Activated CD8-positive, alpha-beta memory T cell treated with anti-CD3 and anti-CD28 coated beads, Interleukin-2, amount 50 U/mL, for 1 hour (primary cell): ENCODE results near the gene DCP1B.

Source experiments
- DNase-seq: peaks from one replicate; pipeline ENCODE4 v3.0.0-alpha.2; 2020; ENCODE audit errors: extremely low read depth

Gene DCP1B

DNA sequence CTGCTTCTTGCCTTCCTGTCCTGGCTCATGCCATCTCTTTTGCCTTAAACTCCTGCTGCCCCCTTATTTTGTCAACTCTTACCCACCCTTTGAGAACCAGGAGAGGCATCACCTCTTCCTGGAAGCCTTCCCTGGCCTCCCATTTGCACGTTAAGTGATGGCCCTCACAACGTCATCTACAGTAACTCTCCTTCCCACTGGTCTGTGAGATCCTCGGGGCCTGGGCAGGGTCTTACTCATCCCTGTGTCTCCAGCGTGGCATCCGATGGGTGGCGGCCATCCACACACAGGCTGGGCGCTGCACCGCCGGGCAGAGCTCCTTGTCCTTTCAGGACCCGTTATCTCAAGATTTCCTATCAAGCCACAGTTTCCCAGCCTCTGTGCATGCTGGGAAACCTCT, 69.0 kb downstream of the DCP1B start:
- no peak for DNase-seq

DNA sequence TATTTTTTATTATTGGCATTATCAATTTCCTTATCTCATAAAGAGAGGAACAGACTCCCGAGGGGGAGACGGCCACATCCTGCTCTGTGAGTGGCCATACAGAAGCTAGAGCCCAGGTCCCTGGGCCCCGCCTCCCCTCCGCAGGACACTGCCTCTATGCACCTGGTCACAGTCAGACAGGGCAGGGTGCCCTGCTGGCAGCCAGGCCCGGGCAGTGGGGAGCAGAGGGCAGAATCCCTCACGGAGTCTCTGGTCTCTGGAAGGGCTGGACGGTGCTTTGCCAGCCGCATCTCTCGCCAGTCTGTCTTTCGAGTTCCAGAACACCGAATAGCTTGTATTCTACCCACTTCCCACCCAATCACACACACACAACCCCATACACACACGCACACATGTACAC, 69.4 kb downstream of the DCP1B start:
- DNase-seq = no peak

DNA sequence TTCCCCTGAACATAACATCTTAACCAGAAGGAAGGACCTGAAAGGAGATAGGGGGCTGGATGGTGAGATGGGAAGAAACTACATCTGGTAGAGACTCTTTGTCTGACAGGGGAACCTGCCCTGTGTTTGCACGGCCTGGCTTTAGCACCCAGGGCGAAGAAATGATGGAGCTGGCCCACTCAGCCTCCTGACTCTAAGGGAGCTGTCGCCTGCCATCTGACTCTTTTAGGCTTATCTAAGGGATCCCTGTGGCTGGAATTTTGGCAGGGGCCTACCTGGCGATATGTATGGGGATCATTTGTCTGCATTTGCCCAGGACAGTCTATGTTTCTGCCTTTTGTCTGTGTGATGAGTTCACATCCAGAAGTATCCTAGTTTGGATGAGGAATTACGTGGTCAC, 70.2 kb downstream of the DCP1B start:
- DNase-seq = no peak

DNA sequence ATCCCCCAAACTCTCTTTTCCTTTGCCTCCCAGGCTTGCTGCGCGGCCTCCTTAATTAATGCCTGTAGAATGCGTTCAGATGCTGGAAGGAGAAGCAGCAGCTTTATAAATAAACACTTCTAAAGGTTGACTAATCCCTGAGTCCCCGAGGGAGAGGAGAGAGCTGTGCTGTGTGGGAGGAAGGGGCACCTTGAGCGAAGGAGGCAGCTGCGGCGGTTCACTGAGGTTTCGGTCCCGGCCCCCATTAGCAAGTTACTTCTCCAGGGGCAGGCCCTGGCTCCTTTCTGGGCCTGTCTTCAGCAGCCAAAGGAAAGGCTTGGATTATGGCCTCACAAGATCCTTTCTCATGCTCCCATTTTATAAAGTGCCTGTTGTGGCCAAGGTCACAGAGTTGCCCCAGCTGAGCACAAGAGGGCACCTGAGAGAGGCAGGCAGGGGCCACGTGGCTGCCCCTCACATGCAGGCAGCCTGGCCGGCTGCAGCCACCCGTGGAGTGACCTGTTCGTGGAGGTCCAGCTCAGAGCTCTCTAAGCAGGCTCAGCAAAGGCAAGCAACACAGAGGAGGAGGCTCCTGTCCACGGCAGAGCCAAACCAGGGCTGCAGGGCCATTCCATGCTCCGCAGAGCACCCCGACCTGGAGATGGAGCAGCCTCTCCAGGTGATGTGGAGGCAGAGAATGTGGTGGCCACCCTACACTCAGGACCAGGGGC, 70.8 kb downstream of the DCP1B start:
- no peak for DNase-seq

DNA sequence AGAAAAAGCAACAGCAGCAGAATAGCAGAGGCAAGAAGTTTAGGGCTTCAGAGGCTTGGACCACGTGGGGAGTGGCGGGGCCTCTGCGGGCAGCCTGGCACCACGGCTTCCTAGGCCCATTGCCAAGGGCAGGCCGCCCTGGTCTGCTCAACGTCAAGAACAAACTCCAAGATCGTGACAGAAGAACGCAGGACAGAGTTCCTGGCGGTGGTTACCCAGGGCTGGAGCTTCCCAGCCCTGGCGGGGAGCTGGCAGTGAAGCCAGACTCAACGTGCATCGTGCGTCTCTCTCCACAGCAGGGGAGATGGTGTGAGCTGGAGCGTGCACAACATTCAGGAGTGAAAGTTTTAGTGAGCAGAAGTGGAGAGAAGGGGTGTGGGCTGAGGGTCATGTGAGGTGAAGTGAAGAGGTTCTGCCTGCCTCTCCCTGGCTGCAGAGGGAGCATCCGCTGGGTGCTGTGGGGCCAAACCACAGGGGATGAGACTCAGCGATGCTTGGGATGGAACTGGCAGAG, 71.9 kb downstream of the DCP1B start:
- DNase-seq = no peak

- DNase-seq = no peak
Measured at GRCh38 chr12:1931642-1932041, 72.6 kb downstream of the DCP1B start.

DNA sequence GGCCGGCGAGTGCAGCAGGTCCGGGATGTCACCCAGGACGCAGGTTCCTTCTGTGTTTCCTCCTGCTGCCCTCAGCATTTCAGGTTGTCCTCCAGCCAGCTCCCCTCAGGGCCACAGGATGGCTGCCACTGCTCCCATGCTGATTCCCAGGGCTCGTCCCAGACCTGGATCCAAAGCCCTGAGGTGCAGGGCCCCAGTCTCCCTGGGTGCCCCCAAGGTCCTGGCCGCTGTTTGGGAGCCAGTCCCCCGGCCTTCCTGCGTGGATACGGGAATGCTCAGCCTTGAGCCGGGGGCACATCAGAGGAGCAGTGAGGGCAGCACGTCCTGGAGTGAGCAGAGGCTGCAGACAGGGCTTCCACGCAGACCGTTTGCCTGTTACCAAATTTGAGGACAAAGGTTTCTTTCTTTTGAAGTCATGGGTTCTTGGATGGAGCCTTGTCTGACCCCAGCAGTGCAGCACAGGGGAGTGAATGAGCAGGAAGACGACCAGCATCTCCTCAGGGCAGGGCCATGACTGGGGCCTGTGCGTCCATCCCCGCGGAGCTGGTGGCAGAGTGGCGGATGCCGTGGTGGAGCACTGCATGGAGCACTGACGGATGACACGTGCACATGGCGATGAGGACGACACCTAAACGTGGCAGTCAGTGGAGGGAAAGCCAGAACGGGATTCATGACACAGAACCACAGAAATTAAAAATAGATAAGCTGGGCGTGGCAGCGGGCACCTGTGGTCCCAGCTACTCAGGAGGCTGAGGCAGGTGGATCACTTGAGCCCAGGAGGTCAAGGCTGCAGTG, 73.3 kb downstream of the DCP1B start:
- no peak for DNase-seq

DNA sequence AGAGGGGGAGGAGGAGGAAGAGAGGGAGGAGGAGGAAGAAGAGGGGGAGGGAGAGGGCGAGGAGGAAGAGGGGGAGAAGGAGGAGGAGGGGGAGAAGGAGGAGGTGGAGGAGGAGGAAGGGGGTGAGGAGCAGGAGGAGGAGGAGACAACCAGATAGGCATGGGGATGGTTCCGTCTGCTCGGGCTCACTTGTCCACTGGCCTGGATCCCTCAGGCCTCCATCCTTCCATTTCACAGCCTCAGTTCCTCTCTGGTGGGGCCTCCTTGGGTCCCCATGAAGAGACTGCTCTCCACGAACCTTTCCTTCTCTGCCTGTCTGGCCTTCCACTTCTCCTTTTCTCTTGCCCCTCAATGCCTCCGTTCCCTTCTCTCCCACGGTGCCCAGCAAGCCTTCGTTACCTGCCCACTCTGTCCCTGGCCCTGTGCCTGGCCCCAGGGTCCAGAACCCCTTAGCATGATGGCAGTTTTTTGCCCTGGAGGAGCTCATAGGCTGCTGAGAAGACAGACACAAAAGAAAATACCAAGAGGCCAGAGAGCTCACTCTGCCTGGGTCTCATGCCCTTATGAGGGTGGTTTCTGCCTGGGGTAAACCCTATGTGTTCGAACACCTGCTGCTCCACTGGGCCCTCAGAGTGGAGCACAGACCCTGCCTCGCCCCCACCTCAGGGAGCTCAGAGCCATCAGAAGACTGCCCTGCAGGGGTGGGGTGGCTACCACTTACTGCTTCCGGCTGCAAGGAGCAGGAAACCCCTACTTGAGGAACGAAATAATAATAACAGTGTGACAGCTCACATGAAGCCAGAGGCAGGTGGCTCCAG, 74.1 kb downstream of the DCP1B start:
- DNase-seq = no peak

DNA sequence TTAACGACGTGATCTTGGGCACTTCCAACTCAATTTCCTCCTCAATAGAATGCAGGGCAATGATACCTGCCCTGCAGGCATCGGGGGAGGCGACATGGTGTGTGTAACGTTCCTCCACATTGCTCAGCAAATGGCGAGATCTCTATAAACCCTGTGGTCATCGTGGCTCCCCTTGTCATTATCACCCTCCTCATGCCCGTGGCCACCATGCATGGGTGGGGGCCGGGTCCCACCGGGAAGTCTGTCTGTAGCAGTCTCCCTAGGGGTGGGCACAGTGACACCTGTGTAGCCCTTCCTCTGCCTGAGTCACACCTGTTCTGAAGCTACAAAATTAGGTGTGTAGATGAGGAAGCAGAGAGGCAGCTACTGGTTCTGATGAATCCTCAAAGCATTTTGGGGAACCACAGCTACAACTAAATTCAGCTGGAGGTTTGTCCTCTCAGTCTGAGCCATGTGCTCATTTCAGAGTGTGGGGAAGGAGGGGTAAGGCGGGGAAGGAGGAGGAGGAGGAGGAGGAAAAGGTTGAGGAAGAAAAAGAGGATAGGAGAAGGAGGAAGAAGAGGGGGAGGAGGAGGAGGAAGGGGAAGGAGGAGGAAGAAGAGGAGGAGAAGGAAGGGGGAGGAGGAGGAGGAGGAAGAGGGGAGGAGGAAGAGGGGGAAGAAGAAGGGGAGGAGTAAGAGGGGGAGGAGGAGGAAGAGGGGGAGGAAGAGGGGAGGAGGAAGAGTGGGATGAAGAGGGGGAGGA, 74.8 kb downstream of the DCP1B start:
- no peak for DNase-seq

DNA sequence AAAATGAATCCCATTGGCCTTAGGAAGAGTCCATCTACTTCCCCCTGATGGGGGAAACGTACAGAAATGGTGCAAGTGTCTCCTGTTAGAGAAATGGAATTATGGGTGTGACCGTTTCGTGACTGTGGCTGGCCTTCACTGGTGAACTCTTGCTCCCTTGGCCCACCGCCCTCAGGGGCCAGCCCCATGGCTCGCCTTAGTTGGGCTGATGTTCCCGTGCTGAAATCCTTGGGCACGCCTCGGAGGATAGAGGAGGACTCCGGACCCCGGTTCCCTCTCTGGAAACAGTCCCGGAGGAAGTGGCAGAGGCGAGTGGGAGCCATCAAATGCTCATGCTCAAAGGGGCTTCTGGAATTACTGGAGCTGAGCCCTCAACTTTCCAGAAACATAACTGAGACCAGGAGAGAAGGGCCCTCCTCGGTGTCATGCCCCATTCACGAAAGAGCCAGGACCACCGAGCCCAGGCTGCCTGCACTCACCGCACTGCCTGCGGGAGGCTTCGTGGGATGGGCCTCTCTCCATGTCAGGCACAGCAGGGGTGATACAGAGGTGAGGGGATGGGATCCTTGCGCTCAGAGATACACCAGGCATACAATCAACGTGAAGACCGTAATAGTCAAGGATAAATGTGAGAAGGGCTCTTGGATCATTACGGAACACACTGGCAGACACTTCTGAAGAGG, 75.7 kb downstream of the DCP1B start:
- DNase-seq = no peak

DNA sequence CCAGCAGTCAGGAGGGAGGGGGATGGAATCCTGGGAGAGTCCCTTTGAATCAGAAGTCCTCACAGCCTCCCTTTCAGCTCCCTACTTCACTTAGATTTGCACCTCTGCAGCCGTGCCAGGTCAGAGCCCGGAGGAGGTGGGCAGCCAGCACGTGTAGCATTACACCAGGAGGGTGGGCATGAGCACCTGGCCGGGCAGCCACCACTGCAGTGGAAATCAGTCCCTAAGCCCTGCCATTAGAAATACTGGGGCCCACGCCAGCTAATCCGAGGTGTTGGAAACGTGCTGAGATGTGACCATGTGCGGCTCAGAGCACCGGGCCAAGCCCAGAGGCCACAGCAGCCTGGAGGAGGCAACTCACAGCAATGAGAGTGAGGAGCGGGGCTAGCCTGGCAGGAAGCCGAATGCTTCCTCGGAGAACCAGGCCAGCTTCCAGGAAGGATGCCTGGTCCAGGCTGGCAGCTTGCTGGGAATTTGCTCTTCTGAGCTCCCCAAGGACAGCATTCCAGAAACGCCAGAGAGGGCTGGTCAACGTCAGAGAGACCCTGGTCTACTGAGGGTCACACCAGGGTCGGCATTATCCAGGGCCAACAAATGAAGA, 76.4 kb downstream of the DCP1B start:
- no peak for DNase-seq

GRCh38 chr12:1927051-1927680, 77.1 kb downstream of the DCP1B start:
- DNase-seq = no peak

DNA sequence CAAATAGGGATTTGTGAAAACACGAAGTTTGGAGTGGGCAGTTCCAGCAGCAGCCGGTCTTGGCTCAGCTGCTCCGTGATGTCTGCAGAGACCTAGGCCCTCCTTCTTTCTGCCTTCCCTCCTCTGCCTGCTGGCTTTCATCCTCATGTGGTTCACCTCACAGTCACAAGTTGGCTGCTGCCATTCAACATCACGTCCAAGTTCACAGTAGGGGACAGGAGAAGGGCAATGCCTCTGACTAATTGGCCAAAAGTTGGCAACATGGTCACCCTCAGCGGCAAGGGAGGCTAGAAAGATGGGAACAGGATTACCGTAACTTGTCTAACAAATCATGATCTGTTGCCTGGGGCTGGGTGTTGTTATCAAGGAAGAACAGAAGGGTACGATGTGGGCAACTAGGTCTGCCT, 78.0 kb downstream of the DCP1B start:
- no peak for DNase-seq

GRCh38 chr12:1925684-1926006, 78.6 kb downstream of the DCP1B start:
- DNase-seq = no peak

DNA sequence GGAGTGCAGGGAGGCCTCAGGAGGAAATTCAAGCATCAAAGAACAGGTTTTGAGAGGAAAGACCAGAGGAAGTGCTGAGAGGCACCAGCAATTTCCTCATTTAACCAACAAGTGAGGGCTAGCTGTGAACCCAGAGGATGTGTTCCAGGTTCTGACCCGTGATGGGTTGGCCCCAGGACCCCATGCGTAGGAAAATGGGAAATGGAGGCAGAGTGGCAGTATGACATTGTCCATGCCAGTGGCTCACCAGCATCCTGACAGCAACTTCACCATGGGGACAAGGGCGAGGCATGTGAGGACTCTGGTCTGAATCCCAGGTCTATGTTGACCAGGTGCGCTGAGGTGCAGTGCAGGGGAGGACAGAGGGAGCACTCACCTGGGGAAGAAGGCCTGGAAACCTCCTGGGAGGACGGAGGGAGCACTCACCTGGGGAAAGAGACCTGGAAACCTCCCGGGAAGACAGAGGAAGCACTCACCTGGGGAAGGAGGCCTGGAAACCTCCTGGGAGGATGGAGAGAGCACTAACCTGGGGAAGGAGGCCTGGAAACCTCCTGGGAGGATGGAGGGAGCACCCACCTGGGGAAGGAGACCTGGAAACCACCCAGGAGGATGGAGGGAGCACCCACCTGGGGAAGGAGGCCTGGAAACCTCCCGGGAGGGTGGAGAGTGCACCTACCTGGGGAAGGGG, 79.1 kb downstream of the DCP1B start:
- DNase-seq = no peak

GRCh38 chr12:1922985-1923384, 81.3 kb downstream of the DCP1B start:
- DNase-seq = no peak

DNA sequence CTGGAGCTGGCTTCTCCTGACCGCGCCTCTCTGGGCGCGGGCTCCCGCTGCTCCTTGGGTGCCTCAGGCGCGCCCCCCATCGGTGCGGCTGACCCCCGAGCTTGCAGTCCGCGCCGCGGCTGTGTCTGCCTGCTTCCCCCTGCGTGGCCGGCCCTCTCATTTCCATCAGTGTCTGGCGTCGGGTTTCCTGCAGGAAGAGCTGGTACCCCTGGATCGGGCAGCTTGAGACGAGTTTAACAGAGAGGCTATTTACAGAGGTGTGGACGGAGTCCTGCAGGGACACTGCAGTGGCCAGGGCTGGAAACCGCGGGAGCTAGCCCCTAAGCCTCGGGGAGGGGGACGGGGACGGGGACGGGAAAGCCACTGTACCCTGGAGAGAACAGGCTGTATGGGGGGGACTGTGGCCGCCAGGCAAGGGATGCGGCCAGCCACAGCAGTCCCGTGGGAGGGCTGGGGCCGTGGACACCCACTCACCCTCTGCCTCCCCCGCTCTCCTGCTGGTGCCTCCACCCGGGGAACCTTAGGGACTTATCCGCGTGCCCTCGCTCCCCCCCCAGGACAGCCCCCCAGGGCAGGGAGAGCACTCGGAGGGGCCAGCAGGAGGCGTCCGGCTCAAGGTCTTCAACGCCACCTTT, 82.1 kb downstream of the DCP1B start:
- no peak for DNase-seq

- no peak for DNase-seq
Measured at GRCh38 chr12:1920971-1921370, 83.3 kb downstream of the DCP1B start.

DNA sequence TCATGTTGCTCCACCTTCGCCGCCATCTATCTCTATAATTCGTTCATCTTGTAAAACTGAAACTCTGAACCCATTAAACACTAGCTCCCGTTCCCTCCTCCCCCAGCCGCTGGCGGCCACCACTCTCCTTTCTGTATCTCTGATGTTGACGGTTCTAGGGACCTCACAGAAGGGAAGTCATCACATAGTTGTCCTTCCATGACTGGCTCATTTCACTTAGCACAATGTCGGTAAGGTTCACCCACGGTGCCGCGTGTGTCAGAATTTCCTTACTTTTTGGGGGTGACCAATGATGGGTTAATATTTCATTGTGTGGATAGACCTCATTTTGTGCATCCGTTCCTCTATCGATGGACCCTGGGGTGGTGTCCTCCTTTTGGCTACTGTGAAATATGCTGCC, 83.8 kb downstream of the DCP1B start:
- DNase-seq = no peak
